Lung microvascular endothelial cell (primary cell): ENCODE data around the gene LIN54. TPM values are rescaled to one million over a fixed set of nuclear protein-coding genes. Genes with fewer than 3 reads are reported as not detected.
A peak's percentile ranks its signal among the peaks of the same experiment; 100 is the strongest.
"Not testable (repeated sequence)": the region's sequence is repeated elsewhere in the genome, so short reads cannot be mapped to it uniquely, and the experiment has no call there.

Experiments used
- DNase-seq, 2 donors: peaks; one replicate each; pipeline versions ENCODE4 v3.0.0 to v3.0.0-alpha.2; 2010; ENCODE audit warnings: low read depth in 2 of 2
- total RNA-seq: library from RNA; depleted of rRNA; stranded (reverse); fragments of >200 nt; gene quantifications from 2 replicates; pipeline ENCODE4 v1.2.1, GENCODE V29; 2014

Gene LIN54
- total RNA-seq, 1 donor from 2014 or later: 7.5 TPM

DNA sequence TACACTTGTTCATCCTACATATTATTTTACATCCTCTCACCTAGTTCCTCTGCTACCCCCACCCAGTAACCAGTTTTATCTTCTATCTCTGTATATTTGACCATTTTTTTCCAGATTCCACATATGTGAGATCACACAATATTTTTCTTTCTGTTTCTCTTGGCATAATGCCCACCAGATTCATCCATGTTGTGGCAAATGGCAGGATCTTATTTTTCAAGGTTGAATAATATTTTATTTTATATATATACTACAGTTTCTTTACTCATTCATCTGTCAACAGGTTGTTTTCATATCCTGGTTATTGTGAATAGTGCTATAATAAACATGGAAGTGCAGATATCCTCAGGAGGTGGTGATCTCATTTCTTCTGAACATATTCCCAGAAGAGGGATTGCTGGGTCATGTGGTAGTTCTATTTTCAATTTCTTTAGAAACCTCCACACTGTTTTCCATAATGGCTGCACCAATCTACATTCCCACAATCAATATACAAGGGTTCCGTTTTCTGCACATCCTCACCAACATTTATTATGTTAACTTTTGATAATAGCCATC, 61.9 kb downstream of the LIN54 start:
- peak; percentile 70 to 74 for DNase-seq

- no peak for DNase-seq
These were observed 63.1 kb downstream of the LIN54 start for GRCh38 chr4:82947498-82947897.

GRCh38 chr4:82939414-82939813, 71.2 kb downstream of the LIN54 start:
- no peak for DNase-seq

DNA sequence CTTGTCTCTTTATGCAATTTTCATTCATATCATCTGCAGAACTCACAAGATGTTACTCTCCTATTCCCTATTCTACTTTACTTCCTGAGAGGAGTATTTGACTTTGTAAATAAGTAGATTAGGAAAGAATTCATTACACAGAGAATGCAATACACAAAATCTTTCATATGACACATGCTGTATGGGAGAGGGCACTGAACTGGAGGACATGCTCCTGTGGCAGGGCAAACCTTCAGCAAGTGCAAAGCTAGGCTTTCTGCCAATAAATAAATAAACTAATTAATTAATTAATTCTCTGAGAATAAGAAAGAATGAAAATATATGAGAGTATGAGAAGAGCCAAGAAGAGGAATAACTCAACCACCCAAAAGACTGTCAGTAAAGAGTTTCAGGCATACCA, 76.2 kb downstream of the LIN54 start:
- DNase-seq: no peak

DNA sequence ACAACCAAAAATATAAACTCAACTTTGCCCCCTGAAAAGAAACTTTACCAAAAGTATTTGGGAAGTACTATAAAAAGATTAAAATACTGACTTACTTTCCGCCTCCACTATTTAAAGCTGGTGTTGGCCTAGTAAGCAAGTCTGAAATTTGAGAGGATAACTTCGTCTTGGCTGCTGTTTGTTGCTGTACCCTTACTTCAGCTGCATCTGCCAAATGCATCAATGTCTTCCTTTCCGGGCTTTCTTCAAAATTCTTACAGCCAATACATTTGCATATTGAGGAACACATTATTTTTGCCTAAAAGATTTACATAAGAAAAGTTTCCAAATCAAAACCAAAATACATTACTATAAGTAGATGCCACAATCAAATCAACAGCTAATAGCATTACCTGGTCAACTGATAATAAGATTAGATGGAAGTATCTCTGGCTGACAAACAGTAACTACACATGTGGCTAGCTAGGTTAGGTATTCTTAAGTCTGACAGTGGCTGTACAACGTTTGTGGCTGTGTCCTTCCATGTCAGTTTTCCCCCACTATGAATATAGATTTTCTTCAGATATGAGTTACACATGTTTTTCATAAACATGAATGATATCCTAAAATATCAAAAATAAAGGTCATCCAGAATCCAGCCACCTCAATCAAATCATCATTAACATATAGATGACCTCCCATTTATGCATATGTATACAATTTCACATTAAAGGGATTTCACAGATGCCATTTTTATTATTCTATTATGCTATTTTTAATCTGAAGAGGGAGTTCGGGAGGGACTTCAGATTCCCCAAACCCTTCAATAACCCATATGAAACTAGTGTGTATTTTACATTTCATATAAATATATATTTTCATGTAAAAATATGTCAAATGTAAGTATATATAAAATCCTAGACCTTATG, 79.5 kb downstream of the LIN54 start:
- no peak for DNase-seq

DNA sequence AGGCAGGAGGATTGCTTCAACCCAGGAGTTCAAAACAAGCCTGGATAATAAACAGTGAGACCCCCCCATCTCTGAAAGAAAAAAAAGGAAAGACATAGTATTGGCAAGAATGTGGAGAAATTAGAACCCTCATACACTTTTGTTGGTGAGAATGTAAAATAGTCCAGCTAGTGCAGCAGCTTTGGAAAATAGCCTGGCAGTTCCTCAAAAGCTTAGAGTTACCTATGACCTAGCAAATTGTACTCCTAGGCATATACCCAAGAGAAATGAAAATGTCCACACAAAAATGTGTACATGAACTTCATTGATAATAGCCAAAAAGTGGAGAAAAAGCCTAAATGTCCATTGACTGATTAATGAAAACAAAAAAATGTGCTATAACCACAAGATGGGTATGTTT, 88.8 kb downstream of the LIN54 start:
- DNase-seq: no peak

GRCh38 chr4:82919386-82919785, 91.2 kb downstream of the LIN54 start:
- no peak for DNase-seq

DNA sequence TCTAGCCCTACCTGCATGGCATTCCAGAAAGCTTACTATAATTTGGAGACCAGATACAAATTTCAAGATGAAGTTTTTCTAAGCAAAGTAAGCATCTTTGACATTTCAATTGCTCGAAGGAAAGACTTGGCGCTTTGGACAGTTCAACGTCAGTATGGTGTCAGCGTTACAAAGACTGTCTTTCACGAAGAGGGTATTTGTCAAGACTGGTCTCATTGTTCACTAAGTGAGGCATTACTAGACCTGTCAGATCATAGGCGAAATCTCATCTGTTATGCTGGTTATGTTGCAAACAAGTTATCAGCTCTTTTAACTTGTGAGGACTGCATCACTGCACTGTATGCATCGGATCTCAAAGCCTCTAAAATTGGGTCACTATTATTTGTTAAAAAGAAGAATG, 92.5 kb downstream of the LIN54 start:
- DNase-seq: no peak

DNA sequence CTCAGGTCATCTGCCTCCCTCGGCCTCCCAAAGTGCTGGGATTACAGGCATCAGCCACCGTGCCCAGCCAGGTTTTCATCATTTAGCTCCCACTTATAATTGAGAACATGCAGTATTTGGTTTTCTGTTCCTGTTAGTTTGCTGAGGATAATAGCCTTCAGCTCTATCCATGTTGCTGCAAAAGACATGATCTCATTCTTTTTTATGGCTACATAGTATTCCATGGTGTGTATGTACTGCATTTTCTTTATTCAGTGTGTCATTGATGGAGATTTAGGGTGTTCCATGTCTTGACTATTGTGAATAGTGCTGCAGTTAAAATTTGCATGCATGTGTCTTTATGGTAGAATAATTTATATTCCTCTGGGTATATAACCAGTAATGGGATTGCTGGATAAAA, 96.7 kb downstream of the LIN54 start:
- not testable (repeated sequence) for DNase-seq

DNA sequence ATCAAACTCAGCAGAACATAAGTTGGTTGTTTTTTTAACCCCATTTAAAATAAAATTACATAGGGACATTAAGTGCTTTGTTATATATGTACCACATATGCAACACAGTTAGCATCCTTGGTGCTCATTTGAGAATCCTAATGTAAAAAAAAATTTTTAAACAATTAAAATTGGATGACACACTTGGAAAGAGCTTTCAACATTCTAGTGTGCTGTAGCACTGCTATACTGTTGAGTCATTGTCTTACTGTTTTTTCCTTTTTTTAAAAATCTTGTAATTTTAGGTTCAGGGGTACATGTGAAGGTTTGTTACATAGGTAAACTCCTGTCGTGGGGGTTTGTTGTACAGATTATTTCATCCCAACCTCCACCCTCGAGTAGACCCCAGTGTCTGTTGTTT, 97.3 kb downstream of the LIN54 start:
- no peak for DNase-seq

- no peak for DNase-seq
These were observed 101.3 kb downstream of the LIN54 start for GRCh38 chr4:82909326-82909725.

DNA sequence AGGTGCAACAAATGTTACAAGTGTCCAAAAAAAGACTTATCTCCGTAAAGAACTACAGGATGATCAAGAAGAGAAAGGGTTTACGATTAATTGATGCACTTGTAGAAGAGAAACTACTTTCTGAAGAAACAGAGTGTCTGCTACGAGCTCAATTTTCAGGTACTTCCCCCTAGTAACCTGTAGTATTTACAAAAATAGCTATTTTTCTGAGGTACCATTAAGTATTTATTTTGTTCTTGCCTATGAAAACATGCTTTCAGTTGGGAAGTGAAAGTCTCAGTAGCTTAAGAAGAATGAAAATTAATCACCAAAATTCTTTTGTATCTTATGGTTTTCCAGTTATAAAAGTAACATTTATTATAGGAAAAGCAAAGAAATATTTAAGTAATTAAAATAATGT, 104.2 kb downstream of the LIN54 start:
- DNase-seq: no peak

- peak; percentile 55 to 75 for DNase-seq
These were observed 105.4 kb downstream of the LIN54 start for GRCh38 chr4:82905205-82905604.

- DNase-seq: no peak
These were observed 106.9 kb downstream of the LIN54 start for GRCh38 chr4:82903737-82904136.

GRCh38 chr4:82901183-82901718, 109.4 kb downstream of the LIN54 start:
- no peak for DNase-seq

- DNase-seq: peak; percentile 100
These were observed 110.0 kb downstream of the LIN54 start, which contains the start of gene THAP9 for GRCh38 chr4:82900411-82901182. Gene THAP9, plus strand, starts transcription at chr4:82900735. Its CDS starts 68 bp downstream, at chr4:82900803.

DNA sequence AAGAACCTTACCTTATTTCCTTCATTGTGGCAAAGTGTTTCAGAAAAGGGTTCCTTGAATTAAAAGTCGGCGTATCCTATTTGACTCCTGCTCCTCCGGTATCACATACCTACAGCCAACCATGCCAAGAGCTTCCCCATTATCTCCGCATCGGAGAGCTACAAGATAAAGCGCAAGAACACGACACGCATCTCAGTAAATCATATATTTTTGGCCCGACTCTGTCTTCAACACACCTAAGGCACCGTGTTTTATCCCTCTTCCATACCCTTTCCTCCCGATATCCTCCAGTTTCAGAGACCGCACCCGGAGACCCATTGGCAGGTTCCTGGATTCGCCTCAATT, 110.6 kb downstream of the LIN54 start:
- DNase-seq: no peak

- peak; percentile 24 to 25 for DNase-seq
These were observed 111.1 kb downstream of the LIN54 start for GRCh38 chr4:82899374-82900065.

- peak; percentile 52 to 81 for DNase-seq
These were observed 112.0 kb downstream of the LIN54 start for GRCh38 chr4:82898322-82899243.

DNA sequence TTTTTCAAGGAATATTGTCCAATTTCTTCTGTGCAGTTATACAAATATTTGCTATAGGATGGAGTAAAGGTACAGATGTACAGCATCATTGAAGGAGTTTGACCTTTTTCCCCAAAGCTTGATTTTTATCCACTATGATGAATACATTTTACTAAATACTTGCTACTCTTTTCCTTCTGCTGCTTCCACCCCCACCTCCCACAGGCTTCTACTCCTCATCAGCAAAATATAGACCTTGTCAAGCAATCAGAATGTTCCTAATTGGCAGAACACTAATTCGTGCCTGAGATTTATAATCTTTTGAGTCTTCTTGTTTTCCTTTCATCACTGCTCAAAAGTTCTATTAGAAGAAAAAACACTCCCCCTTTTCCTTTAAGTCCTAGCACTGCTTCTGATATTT, 113.9 kb downstream of the LIN54 start:
- DNase-seq: no peak
